NK-92 (cell line): ENCODE data around the gene FAM170B.

ENCODE experiments used
- DNase-seq: peaks from one replicate; lab custom pipeline; 2025; ENCODE audit not compliant: unreplicated experiment; lab: John Stamatoyannopoulos, UW

The FAM170B gene

GRCh38 chr10:49107111-49107886, 26.5 kb downstream of the FAM170B start:
- DNase-seq = no peak

- no peak for DNase-seq
These were observed 27.4 kb downstream of the FAM170B start for GRCh38 chr10:49106451-49106850.

- DNase-seq = no peak
These were observed 28.7 kb downstream of the FAM170B start for GRCh38 chr10:49105076-49105475.

- no peak for DNase-seq
These were observed 29.5 kb downstream of the FAM170B start for GRCh38 chr10:49104323-49104722.

- no peak for DNase-seq
These were observed 30.1 kb downstream of the FAM170B start for GRCh38 chr10:49103761-49104160.

GRCh38 chr10:49099046-49099445, 34.8 kb downstream of the FAM170B start:
- DNase-seq = no peak

GRCh38 chr10:49096890-49097445, 36.9 kb downstream of the FAM170B start:
- no peak for DNase-seq

- no peak for DNase-seq
These were observed 39.2 kb downstream of the FAM170B start for GRCh38 chr10:49094646-49095045.

- no peak for DNase-seq
These were observed 39.9 kb downstream of the FAM170B start for GRCh38 chr10:49093922-49094321.

GRCh38 chr10:49092477-49092876, 41.3 kb downstream of the FAM170B start:
- DNase-seq = no peak

- DNase-seq = no peak
These were observed 42.2 kb downstream of the FAM170B start for GRCh38 chr10:49091450-49092210.

GRCh38 chr10:49090696-49091380, 43.0 kb downstream of the FAM170B start:
- no peak for DNase-seq

- DNase-seq = no peak
These were observed 43.6 kb downstream of the FAM170B start for GRCh38 chr10:49090189-49090575.

- DNase-seq = no peak
These were observed 44.1 kb downstream of the FAM170B start for GRCh38 chr10:49089557-49090188.

- DNase-seq = no peak
These were observed 44.7 kb downstream of the FAM170B start for GRCh38 chr10:49089152-49089551.

GRCh38 chr10:49086889-49087288, 46.9 kb downstream of the FAM170B start:
- no peak for DNase-seq

GRCh38 chr10:49083261-49083660, 50.6 kb downstream of the FAM170B start:
- DNase-seq = no peak

- DNase-seq = no peak
These were observed 51.1 kb downstream of the FAM170B start for GRCh38 chr10:49082766-49083165.

- DNase-seq = no peak
These were observed 52.1 kb downstream of the FAM170B start for GRCh38 chr10:49081547-49082275.
